Uterus (tissue), 2 donors: ENCODE measurements around the gene KCTD19.

Experiments used
- CTCF ChIP-seq, 4 experiments: fragments of 200-600 bp in 2 of 4; fragments of 450-650 bp in 2 of 4; sonication (generic) in 2 of 4; IDR thresholded peaks; one replicate each; pipeline ENCODE4 v1.5.1; 2016 to 2019; ENCODE audit warnings: antibody characterized with exemption in 4 of 4, mild to moderate bottlenecking in 2 of 4, moderate library complexity in 1 of 4
- POLR2A ChIP-seq, 2 donors: fragments of 450-650 bp; IDR thresholded peaks; one replicate each; pipeline ENCODE4 v1.6.1; 2016; ENCODE audit warnings: antibody characterized with exemption in 2 of 2, mild to moderate bottlenecking in 1 of 2, moderate library complexity in 1 of 2

DNA sequence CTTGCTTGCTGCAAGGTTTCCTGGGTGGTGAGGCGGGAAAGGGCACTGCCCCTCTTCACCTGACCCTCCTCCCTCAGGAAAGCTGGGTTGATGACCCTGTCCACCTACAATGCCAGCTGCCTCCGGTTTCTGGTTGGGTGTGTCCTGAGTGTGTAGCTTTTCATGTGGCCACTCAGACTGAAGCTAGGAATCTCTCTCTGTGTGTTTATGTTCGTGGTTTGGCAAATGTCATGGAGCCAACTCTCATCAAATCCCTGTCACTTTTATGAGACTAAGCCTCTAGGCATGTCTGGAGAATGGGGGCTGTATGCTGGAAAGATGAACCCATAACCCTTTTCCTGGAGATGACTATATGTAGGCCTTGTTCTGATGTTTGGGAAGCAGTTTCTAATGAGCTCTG lies 30.1 kb downstream of the KCTD19 start:
- TF ChIP-seq POLR2A (IDR thresholded peaks at IDR 0.05): no peak
- TF ChIP-seq CTCF (IDR thresholded peaks at IDR 0.05): no peak
